ENCODE data around the gene PJVK. TPM values are rescaled to one million over a fixed set of nuclear protein-coding genes. Genes with fewer than 3 reads are reported as not detected.

The PJVK gene
- total and polyA plus RNA-seq, 2 of the 13 experiments (the other 11 are each of a cell fraction or from before 2014, with no cell fraction given): 1.2 to 2.6 TPM

DNA sequence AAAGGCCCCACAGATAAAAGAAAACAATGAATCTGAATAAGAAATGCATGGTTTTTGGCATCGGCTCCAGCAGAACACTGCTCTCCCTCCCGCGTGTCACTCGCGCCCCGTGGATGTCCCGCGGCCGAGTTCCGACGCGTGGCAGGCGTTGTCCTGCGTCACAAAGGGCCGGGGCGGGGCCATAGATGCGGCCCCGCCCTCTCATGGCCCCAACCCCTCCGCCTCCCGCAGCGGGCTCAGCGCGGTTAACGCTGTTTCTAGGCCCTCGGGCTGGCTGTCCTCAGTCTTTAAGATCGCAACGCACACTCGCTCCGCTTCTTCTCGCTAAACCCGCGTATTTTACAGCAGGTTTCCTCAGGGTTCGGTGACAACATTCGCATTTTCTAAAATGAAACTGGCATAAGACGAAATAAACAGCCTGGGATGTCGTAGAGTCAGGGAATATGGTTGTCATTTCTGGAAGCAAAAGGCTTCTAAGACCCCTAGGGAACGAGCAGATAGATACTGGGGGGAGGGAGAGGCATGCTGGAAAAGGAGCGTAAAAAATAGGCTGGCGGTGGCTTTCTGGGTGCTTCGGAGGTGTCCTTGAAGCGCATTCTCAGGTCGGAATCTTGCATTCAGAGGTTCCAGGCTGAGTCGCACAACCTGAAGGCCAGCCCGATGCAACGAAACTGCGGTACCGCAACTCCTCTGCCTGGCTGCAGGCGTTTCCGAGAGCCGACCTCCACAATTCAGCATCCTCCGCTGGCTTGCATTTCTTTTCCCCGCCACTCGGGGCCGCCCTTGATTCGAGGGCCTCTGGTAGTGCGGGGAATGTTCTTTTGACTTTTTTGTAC lies 27.5 kb downstream of the PJVK start, which contains the start of gene FKBP7 (continued):
- TF ChIP-seq, protein P1, sequence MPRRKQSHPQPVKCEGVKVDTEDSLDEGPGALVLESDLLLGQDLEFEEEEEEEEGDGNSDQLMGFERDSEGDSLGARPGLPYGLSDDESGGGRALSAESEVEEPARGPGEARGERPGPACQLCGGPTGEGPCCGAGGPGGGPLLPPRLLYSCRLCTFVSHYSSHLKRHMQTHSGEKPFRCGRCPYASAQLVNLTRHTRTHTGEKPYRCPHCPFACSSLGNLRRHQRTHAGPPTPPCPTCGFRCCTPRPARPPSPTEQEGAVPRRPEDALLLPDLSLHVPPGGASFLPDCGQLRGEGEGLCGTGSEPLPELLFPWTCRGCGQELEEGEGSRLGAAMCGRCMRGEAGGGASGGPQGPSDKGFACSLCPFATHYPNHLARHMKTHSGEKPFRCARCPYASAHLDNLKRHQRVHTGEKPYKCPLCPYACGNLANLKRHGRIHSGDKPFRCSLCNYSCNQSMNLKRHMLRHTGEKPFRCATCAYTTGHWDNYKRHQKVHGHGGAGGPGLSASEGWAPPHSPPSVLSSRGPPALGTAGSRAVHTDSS (CRISPR knock-in tag; conservative IDR thresholded peaks at IDR 0.05): 0 out of 2 replicates have a peak, but pooled peaks have one; percentile 24
- TF ChIP-seq, protein P2, sequence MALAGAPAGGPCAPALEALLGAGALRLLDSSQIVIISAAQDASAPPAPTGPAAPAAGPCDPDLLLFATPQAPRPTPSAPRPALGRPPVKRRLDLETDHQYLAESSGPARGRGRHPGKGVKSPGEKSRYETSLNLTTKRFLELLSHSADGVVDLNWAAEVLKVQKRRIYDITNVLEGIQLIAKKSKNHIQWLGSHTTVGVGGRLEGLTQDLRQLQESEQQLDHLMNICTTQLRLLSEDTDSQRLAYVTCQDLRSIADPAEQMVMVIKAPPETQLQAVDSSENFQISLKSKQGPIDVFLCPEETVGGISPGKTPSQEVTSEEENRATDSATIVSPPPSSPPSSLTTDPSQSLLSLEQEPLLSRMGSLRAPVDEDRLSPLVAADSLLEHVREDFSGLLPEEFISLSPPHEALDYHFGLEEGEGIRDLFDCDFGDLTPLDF (CRISPR knock-in tag; IDR thresholded peaks at IDR 0.05): peak; percentile 19; the same call in 1 of the 2 replicates
- TF ChIP-seq EED (CRISPR knock-in tag; IDR thresholded peaks at IDR 0.05) (no peak), ZNF234 (CRISPR knock-in tag; conservative IDR thresholded peaks at IDR 0.05) (no peak), ZFP36L2 (CRISPR knock-in tag; IDR thresholded peaks at IDR 0.05) (no peak), CENPX (CRISPR knock-in tag; IDR thresholded peaks at IDR 0.05) (no peak), ELF3 (CRISPR knock-in tag; IDR thresholded peaks at IDR 0.05) (peak; percentile 76)
- TF ChIP-seq, protein P3, sequence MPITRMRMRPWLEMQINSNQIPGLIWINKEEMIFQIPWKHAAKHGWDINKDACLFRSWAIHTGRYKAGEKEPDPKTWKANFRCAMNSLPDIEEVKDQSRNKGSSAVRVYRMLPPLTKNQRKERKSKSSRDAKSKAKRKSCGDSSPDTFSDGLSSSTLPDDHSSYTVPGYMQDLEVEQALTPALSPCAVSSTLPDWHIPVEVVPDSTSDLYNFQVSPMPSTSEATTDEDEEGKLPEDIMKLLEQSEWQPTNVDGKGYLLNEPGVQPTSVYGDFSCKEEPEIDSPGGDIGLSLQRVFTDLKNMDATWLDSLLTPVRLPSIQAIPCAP (CRISPR knock-in tag; IDR thresholded peaks at IDR 0.05; ENCODE audit: low read depth): 0 out of 2 replicates have a peak, but pooled peaks have one; percentile 64
- TF ChIP-seq, protein P4, sequence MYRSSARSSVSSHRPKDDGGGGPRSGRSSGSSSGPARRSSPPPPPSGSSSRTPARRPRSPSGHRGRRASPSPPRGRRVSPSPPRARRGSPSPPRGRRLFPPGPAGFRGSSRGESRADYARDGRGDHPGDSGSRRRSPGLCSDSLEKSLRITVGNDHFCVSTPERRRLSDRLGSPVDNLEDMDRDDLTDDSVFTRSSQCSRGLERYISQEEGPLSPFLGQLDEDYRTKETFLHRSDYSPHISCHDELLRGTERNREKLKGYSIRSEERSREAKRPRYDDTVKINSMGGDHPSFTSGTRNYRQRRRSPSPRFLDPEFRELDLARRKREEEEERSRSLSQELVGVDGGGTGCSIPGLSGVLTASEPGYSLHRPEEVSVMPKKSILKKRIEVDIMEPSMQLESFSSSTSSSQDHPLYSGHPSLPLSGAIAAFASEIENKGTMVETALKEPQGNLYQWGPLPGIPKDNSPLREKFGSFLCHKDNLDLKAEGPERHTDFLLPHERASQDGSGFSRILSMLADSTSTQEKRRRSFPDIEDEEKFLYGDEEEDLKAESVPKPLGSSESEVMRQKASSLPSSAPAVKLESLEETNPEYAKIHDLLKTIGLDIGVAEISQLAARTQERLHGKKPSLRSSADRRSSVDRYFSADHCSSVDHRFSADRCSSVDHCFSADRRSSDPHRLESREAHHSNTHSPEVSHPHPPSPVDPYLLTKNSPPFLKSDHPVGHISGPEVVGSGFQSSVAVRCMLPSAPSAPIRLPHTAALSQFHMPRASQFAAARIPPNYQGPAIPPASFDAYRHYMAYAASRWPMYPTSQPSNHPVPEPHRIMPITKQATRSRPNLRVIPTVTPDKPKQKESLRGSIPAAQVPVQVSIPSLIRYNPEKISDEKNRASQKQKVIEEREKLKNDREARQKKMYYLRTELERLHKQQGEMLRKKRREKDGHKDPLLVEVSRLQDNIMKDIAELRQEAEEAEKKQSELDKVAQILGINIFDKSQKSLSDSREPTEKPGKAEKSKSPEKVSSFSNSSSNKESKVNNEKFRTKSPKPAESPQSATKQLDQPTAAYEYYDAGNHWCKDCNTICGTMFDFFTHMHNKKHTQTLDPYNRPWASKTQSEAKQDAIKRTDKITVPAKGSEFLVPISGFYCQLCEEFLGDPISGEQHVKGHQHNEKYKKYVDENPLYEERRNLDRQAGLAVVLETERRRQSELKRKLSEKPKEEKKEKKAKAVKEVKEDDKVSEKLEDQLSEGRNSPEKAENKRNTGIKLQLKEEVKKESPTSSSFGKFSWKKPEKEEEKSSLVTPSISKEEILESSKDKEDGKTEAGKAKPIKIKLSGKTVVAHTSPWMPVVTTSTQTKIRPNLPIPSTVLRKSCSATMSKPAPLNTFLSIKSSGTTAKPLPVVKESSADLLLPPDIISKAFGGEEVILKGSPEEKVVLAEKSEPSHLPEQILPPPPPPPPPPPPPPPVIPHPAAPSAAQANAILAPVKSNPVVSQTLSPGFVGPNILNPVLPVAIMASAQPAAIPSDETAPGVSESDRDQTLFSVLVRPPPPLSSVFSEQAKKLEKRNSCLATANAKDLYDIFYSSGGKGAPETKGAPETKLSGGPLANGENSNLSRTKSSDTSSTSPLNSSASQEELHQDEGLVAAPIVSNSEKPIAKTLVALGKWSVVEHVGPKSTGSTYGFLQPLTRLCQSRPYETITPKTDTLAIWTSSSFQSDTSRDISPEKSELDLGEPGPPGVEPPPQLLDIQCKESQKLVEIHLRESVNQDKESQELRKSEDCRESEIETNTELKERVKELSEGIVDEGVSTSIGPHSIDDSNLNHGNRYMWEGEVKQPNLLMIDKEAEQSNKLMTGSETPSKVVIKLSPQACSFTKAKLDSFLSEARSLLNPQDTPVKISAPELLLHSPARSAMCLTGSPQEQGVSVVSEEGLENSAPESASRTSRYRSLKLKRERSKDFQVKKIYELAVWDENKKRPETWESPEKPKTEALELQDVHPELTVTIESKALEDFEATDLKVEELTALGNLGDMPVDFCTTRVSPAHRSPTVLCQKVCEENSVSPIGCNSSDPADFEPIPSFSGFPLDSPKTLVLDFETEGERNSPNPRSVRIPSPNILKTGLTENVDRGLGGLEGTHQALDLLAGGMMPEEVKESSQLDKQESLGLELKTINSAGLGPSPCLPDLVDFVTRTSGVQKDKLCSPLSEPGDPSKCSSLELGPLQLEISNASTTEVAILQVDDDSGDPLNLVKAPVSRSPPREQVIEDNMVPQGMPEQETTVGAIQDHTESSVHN (CRISPR knock-in tag; IDR thresholded peaks at IDR 0.05): peak; percentile 52; the same call in 1 of the 2 replicates
- TF ChIP-seq, protein P5, sequence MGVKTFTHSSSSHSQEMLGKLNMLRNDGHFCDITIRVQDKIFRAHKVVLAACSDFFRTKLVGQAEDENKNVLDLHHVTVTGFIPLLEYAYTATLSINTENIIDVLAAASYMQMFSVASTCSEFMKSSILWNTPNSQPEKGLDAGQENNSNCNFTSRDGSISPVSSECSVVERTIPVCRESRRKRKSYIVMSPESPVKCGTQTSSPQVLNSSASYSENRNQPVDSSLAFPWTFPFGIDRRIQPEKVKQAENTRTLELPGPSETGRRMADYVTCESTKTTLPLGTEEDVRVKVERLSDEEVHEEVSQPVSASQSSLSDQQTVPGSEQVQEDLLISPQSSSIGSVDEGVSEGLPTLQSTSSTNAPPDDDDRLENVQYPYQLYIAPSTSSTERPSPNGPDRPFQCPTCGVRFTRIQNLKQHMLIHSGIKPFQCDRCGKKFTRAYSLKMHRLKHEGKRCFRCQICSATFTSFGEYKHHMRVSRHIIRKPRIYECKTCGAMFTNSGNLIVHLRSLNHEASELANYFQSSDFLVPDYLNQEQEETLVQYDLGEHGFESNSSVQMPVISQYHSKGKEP (CRISPR knock-in tag; IDR thresholded peaks at IDR 0.05): 0 out of 2 replicates have a peak, but pooled peaks have one; percentile 18
- TF ChIP-seq, protein P6, sequence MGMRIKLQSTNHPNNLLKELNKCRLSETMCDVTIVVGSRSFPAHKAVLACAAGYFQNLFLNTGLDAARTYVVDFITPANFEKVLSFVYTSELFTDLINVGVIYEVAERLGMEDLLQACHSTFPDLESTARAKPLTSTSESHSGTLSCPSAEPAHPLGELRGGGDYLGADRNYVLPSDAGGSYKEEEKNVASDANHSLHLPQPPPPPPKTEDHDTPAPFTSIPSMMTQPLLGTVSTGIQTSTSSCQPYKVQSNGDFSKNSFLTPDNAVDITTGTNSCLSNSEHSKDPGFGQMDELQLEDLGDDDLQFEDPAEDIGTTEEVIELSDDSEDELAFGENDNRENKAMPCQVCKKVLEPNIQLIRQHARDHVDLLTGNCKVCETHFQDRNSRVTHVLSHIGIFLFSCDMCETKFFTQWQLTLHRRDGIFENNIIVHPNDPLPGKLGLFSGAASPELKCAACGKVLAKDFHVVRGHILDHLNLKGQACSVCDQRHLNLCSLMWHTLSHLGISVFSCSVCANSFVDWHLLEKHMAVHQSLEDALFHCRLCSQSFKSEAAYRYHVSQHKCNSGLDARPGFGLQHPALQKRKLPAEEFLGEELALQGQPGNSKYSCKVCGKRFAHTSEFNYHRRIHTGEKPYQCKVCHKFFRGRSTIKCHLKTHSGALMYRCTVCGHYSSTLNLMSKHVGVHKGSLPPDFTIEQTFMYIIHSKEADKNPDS (CRISPR knock-in tag; IDR thresholded peaks at IDR 0.05): 0 out of 2 replicates have a peak, but pooled peaks have one; percentile 26
